ENCODE data around the gene PGM1.

Gene PGM1

DNA sequence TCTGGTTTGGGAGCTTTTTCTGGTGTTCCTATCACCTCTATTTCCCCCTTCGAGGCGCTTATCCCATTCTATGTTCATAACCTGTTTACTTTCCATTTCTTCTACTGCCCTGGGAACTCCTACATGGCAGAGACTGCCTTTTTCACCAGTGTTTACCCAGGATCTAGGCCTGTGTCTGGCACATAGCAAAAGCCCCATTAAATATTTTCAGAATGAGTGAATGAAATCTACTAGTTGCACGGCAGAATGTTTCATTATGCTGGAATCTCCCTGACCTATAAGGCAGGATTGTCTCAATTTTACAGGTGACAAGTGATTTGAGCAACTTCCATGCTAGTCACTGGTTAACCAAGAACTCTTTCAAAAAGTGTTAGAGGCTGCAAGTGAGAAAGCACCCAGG is 70.1 kb downstream of the PGM1 start:
- no peak overlapping the region for H3K9ac ChIP-seq (ENCODE audit: low read depth, low read length, poor library complexity, severe bottlenecking)
- H3K4me3 ChIP-seq (ENCODE audit: low read length, poor library complexity, severe bottlenecking), result no peak overlapping the region
- H3F3A ChIP-seq (ENCODE audit: low read depth), result no peaks in the 10 kb centered on the region
- no peaks in the 10 kb centered on the region for H3K9me3 ChIP-seq (ENCODE audit: insufficient read depth, low read depth, low read length)
- H3K36me3 ChIP-seq (ENCODE audit: insufficient read depth, low read length), result peaks cover 10% of the 10 kb centered on the region; the same call in 1 of the 2 replicates
- H4K20me1 ChIP-seq (ENCODE audit: insufficient read depth, low read length, poor library complexity, severe bottlenecking), result no peaks in the 10 kb centered on the region
- no peak overlapping the region for H3K4me2 ChIP-seq (ENCODE audit: low read depth, low read length, poor library complexity, severe bottlenecking)
- H3K79me2 ChIP-seq (ENCODE audit: insufficient read depth, low read length), result no peaks in the 10 kb centered on the region
- H3K4me1 ChIP-seq (ENCODE audit: insufficient read depth, low read length, poor library complexity, severe bottlenecking), result no peaks in the 10 kb centered on the region
- no peaks in the 10 kb centered on the region for H3K27me3 ChIP-seq (ENCODE audit: insufficient read depth, low read length, poor library complexity, severe bottlenecking)
- TF ChIP-seq EZH2phosphoT487 (IDR thresholded peaks at IDR 0.05; ENCODE audit: borderline replicate concordance), result no peak
- TF ChIP-seq, protein P1, sequence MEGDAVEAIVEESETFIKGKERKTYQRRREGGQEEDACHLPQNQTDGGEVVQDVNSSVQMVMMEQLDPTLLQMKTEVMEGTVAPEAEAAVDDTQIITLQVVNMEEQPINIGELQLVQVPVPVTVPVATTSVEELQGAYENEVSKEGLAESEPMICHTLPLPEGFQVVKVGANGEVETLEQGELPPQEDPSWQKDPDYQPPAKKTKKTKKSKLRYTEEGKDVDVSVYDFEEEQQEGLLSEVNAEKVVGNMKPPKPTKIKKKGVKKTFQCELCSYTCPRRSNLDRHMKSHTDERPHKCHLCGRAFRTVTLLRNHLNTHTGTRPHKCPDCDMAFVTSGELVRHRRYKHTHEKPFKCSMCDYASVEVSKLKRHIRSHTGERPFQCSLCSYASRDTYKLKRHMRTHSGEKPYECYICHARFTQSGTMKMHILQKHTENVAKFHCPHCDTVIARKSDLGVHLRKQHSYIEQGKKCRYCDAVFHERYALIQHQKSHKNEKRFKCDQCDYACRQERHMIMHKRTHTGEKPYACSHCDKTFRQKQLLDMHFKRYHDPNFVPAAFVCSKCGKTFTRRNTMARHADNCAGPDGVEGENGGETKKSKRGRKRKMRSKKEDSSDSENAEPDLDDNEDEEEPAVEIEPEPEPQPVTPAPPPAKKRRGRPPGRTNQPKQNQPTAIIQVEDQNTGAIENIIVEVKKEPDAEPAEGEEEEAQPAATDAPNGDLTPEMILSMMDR (conservative IDR thresholded peaks at IDR 0.05; ENCODE audit: low read length), result no peak
- no peak overlapping the region for H2AFZ ChIP-seq (ENCODE audit: low read length)
- H3K9me2 ChIP-seq (replicated peaks; ENCODE audit: low read depth, low read length), result no peaks in the 10 kb centered on the region

DNA sequence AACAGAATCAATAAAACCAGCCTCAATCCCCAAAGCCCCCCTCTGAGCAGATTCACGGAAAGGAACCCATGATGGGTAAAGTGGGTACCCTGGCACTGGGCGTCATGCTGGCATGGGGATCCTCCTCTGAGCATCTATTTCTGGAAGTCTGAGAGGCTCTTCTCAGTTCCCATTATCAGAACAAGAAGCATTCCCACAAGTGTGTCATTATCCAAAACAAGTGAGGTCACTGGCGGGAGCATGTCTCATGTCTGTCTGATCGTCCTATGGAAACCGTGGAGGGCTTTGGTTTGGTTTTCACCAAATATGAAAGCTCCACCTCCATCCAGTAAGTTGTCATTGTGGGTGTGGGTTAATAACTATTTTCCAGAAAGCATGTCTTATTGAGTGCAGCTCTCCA is 70.7 kb downstream of the PGM1 start:
- no peaks in the 10 kb centered on the region for H3F3A ChIP-seq (ENCODE audit: low read depth)
- H3K4me1 ChIP-seq (ENCODE audit: insufficient read depth, low read length, poor library complexity, severe bottlenecking), result no peaks in the 10 kb centered on the region
- TF ChIP-seq, protein P1 (conservative IDR thresholded peaks at IDR 0.05; ENCODE audit: low read length), result no peak
- no peak for TF ChIP-seq EZH2phosphoT487 (IDR thresholded peaks at IDR 0.05; ENCODE audit: borderline replicate concordance)
- H3K36me3 ChIP-seq (ENCODE audit: insufficient read depth, low read length), result peaks cover 10% of the 10 kb centered on the region; the same call in 1 of the 2 replicates
- no peaks in the 10 kb centered on the region for H3K9me2 ChIP-seq (replicated peaks; ENCODE audit: low read depth, low read length)
- H4K20me1 ChIP-seq (ENCODE audit: insufficient read depth, low read length, poor library complexity, severe bottlenecking), result no peaks in the 10 kb centered on the region
- no peak overlapping the region for H3K9ac ChIP-seq (ENCODE audit: low read depth, low read length, poor library complexity, severe bottlenecking)
- H3K79me2 ChIP-seq (ENCODE audit: insufficient read depth, low read length), result no peaks in the 10 kb centered on the region
- H3K9me3 ChIP-seq (ENCODE audit: insufficient read depth, low read depth, low read length), result no peaks in the 10 kb centered on the region
- H3K4me3 ChIP-seq (ENCODE audit: low read length, poor library complexity, severe bottlenecking), result no peak overlapping the region
- no peaks in the 10 kb centered on the region for H3K27me3 ChIP-seq (ENCODE audit: insufficient read depth, low read length, poor library complexity, severe bottlenecking)
- H2AFZ ChIP-seq (ENCODE audit: low read length), result no peak overlapping the region
- no peak overlapping the region for H3K4me2 ChIP-seq (ENCODE audit: low read depth, low read length, poor library complexity, severe bottlenecking)

DNA sequence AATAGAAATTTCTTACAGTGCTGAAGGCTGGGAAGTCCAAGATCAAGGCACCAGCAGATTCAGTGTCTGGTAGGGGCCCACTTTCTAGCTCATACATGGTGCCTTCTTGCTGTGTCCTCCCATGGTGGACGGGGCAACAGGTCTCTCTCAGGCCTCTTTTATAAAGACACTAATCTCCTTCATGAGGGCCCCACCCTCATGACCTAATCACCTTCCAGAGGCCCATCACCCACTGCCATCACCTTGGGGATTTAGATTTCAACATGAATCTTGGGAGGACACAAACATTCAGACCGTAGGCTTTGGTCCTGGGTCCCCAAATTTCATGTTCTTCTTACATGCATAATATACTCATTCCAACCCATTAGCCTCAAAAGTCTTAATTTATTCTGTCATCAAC is 71.5 kb downstream of the PGM1 start:
- no peak overlapping the region for H3K4me2 ChIP-seq (ENCODE audit: low read depth, low read length, poor library complexity, severe bottlenecking)

More for the DNA sequence above, 71.5 kb downstream of the PGM1 start:
- Histone ChIP-seq H3K9ac (ENCODE audit: low read depth, low read length, poor library complexity, severe bottlenecking) (no peak overlapping the region), H3K4me3 (ENCODE audit: low read length, poor library complexity, severe bottlenecking) (no peak overlapping the region), H2AFZ (ENCODE audit: low read length) (no peak overlapping the region), H3K79me2 (ENCODE audit: insufficient read depth, low read length) (no peaks in the 10 kb centered on the region), H3K9me2 (replicated peaks; ENCODE audit: low read depth, low read length) (no peaks in the 10 kb centered on the region), H4K20me1 (ENCODE audit: insufficient read depth, low read length, poor library complexity, severe bottlenecking) (no peaks in the 10 kb centered on the region), H3F3A (ENCODE audit: low read depth) (no peaks in the 10 kb centered on the region), H3K4me1 (ENCODE audit: insufficient read depth, low read length, poor library complexity, severe bottlenecking) (no peaks in the 10 kb centered on the region), H3K9me3 (ENCODE audit: insufficient read depth, low read depth, low read length) (no peaks in the 10 kb centered on the region), H3K27me3 (ENCODE audit: insufficient read depth, low read length, poor library complexity, severe bottlenecking) (no peaks in the 10 kb centered on the region), H3K36me3 (ENCODE audit: insufficient read depth, low read length) (peaks cover 2% of the 10 kb centered on the region; the same call in 1 of the 2 replicates)
- TF ChIP-seq, protein P1 (conservative IDR thresholded peaks at IDR 0.05; ENCODE audit: low read length), result no peak
- TF ChIP-seq EZH2phosphoT487 (IDR thresholded peaks at IDR 0.05; ENCODE audit: borderline replicate concordance), result no peak
